H1 (cell line): ENCODE data around the gene CC2D2A. TPM values are rescaled to one million over a fixed set of nuclear protein-coding genes. Genes with fewer than 3 reads are reported as not detected.

Source experiments
- TAF7 ChIP-seq: optimal IDR thresholded peaks from 2 replicates; pipeline ENCODE3; 2011; ENCODE audit warnings: low read depth, mild to moderate bottlenecking, inconsistent platforms, low read length, moderate library complexity, borderline replicate concordance
- polyA plus RNA-seq, 7 experiments: library from polyadenylated mRNA; depleted of rRNA in 3 of 7; stranded (reverse) in 5 of 7; unstranded in 2 of 7; fragments of >200 nt in 5 of 7; fragments of 200-250 nt in 2 of 7; gene quantifications; 1 replicate in 5 of 7; 2 replicates in 1 of 7; 4 replicates in 1 of 7; pipeline versions ENCODE4 v1.2.1 to v1.2.3, GENCODE V29; 2011 to 2013; ENCODE audit warnings: missing spikeins in 2 of 7, mixed read lengths in 2 of 7
- total RNA-seq: library from RNA; stranded (reverse); fragmentation: NEBNext Ultra II Directional; extraction: Animal tissue kit (Norgen Biotek cat#: 25700); gene quantifications from 2 replicates; pipeline ENCODE4 v1.2.1, GENCODE V29; 2021
- TF ChIP-seq, protein P1 (sequence below), 3 experiments: IDR thresholded peaks; 1 replicate in 2 of 3; 2 replicates in 1 of 3; pipeline versions ENCODE4 v1.5.1 to v1.6.1; 2011; ENCODE audit warnings: low read length in 3 of 3, mild to moderate bottlenecking in 3 of 3, inconsistent platforms in 2 of 3, low read depth in 1 of 3, moderate library complexity in 1 of 3; ENCODE audit not compliant: insufficient read depth in 1 of 3; ENCODE audit errors: control extremely low read depth in 1 of 3

CC2D2A gene
- total and polyA plus RNA-seq, 2 of the 8 experiments (the other 6 are each of a cell fraction or from before 2014, with no cell fraction given), result 11.0 to 12.2 TPM

GRCh38 chr4:15425520-15425919, 44.2 kb upstream of the CC2D2A start (continued):
- TF ChIP-seq, protein P1, sequence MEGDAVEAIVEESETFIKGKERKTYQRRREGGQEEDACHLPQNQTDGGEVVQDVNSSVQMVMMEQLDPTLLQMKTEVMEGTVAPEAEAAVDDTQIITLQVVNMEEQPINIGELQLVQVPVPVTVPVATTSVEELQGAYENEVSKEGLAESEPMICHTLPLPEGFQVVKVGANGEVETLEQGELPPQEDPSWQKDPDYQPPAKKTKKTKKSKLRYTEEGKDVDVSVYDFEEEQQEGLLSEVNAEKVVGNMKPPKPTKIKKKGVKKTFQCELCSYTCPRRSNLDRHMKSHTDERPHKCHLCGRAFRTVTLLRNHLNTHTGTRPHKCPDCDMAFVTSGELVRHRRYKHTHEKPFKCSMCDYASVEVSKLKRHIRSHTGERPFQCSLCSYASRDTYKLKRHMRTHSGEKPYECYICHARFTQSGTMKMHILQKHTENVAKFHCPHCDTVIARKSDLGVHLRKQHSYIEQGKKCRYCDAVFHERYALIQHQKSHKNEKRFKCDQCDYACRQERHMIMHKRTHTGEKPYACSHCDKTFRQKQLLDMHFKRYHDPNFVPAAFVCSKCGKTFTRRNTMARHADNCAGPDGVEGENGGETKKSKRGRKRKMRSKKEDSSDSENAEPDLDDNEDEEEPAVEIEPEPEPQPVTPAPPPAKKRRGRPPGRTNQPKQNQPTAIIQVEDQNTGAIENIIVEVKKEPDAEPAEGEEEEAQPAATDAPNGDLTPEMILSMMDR (IDR thresholded peaks at IDR 0.05; ENCODE audit: control extremely low read depth in 1 of 3, insufficient read depth in 1 of 3, low read depth in 1 of 3, low read length in 3 of 3), result no peak
- no peak for TF ChIP-seq TAF7
